ENCODE measurements around the gene RGS13.

GRCh38 chr1:192592517-192592916 lies 43.4 kb upstream of the RGS13 start:
- no peak for TF ChIP-seq CTCF (IDR thresholded peaks at IDR 0.05)
- TF ChIP-seq POLR2A (IDR thresholded peaks at IDR 0.05), result no peak
